HG03095 (cell line): Measurements from ENCODE around the gene RAD51B.

ENCODE experiments used
- ATAC-seq: cut with Tn5 transposase; IDR thresholded peaks from one replicate; pipeline ENCODE4 v1.9.1; 2021; ENCODE audit warnings: moderate library complexity; ENCODE audit not compliant: unreplicated experiment

The RAD51B gene

GRCh38 chr14:68551045-68551683 lies 731.6 kb downstream of the RAD51B start:
- no peak for ATAC-seq

GRCh38 chr14:68552075-68552474 lies 732.5 kb downstream of the RAD51B start:
- ATAC-seq, result no peak

GRCh38 chr14:68552602-68553001 lies 733.0 kb downstream of the RAD51B start:
- no peak for ATAC-seq

- no peak for ATAC-seq
Observed at GRCh38 chr14:68553311-68553710, 733.7 kb downstream of the RAD51B start.

- no peak for ATAC-seq
Observed at GRCh38 chr14:68554231-68554630, 734.7 kb downstream of the RAD51B start.

- no peak for ATAC-seq
Observed at GRCh38 chr14:68556253-68556652, 736.7 kb downstream of the RAD51B start.

- no peak for ATAC-seq
Observed at GRCh38 chr14:68557648-68558047, 738.1 kb downstream of the RAD51B start.

GRCh38 chr14:68558096-68558495 lies 738.5 kb downstream of the RAD51B start:
- ATAC-seq, result no peak

- no peak for ATAC-seq
Observed at GRCh38 chr14:68559949-68560348, 740.4 kb downstream of the RAD51B start.

GRCh38 chr14:68561531-68562007 lies 742.0 kb downstream of the RAD51B start:
- ATAC-seq, result no peak

GRCh38 chr14:68562911-68563250 lies 743.3 kb downstream of the RAD51B start:
- no peak for ATAC-seq

- ATAC-seq, result no peak
Observed at GRCh38 chr14:68563251-68564131, 743.9 kb downstream of the RAD51B start.

GRCh38 chr14:68564191-68564825 lies 744.7 kb downstream of the RAD51B start:
- no peak for ATAC-seq

- ATAC-seq, result no peak
Observed at GRCh38 chr14:68564826-68565759, 745.5 kb downstream of the RAD51B start.

- no peak for ATAC-seq
Observed at GRCh38 chr14:68566075-68566474, 746.5 kb downstream of the RAD51B start.

- ATAC-seq, result no peak
Observed at GRCh38 chr14:68568907-68569897, 749.6 kb downstream of the RAD51B start.

- ATAC-seq, result no peak
Observed at GRCh38 chr14:68569970-68570409, 750.4 kb downstream of the RAD51B start.

- ATAC-seq, result no peak
Observed at GRCh38 chr14:68571114-68571591, 751.6 kb downstream of the RAD51B start.

GRCh38 chr14:68571928-68572525 lies 752.4 kb downstream of the RAD51B start:
- no peak for ATAC-seq
